Astrocyte (in vitro differentiated cells and primary cell): Measurements from ENCODE around the gene RAB36. TPM values are rescaled to one million over a fixed set of nuclear protein-coding genes. Genes with fewer than 3 reads are reported as not detected.

Experiments
- DNase-seq: peaks from one replicate; pipeline ENCODE4 v3.0.0-alpha.2; 2010; ENCODE audit warnings: low read depth
- FAIRE-seq: peaks from 2 replicates; lab custom pipeline; 2011; peaks lifted over from hg19 to GRCh38; lab: Jason Lieb, UNC
- H2AFZ ChIP-seq: 2 replicates; pipeline ENCODE4 v1.6.0; 2012; ENCODE audit warnings: low read depth, low read length, inconsistent platforms
- H3K27ac ChIP-seq: 2 replicates; pipeline ENCODE4 v1.5.1; 2011; ENCODE audit warnings: low read depth, low read length, inconsistent platforms
- H3K27me3 ChIP-seq: 2 replicates; pipeline ENCODE4 v1.6.0; 2011; ENCODE audit warnings: low read length, inconsistent platforms; ENCODE audit not compliant: insufficient read depth
- H3K36me3 ChIP-seq: 2 replicates; pipeline ENCODE4 v1.5.1; 2011; ENCODE audit warnings: low read length, inconsistent platforms; ENCODE audit not compliant: insufficient read depth
- H3K4me1 ChIP-seq: 2 replicates; pipeline ENCODE4 v1.5.1; 2011; ENCODE audit warnings: low read length, inconsistent platforms; ENCODE audit not compliant: insufficient read depth
- H3K4me2 ChIP-seq: 2 replicates; pipeline ENCODE4 v1.6.0; 2012; ENCODE audit warnings: low read length, inconsistent platforms
- H3K4me3 ChIP-seq: 2 replicates; pipeline ENCODE4 v1.5.1; 2011; ENCODE audit warnings: low read depth, mild to moderate bottlenecking, low read length, inconsistent platforms; ENCODE audit not compliant: insufficient read depth
- H3K79me2 ChIP-seq: 2 replicates; pipeline ENCODE4 v1.6.0; 2012; ENCODE audit warnings: mild to moderate bottlenecking, low read length, inconsistent platforms; ENCODE audit not compliant: insufficient read depth
- H3K9ac ChIP-seq: 2 replicates; pipeline ENCODE4 v1.6.0; 2012; ENCODE audit warnings: mild to moderate bottlenecking, low read length, inconsistent platforms
- H3K9me3 ChIP-seq: 2 replicates; pipeline ENCODE4 v1.5.1; 2012; ENCODE audit warnings: low read depth, mild to moderate bottlenecking, low read length, inconsistent platforms; ENCODE audit not compliant: insufficient read depth
- H4K20me1 ChIP-seq: 2 replicates; pipeline ENCODE4 v1.6.0; 2012; ENCODE audit warnings: low read length, inconsistent platforms; ENCODE audit not compliant: insufficient read depth
- H3K27ac Mint-ChIP-seq: one replicate; pipeline ENCODE4 v1.8.0; 2021; ENCODE audit warnings: mild to moderate bottlenecking, mixed read lengths; ENCODE audit not compliant: unreplicated experiment
- H3K27me3 Mint-ChIP-seq: one replicate; pipeline ENCODE4 v1.8.0; 2021; ENCODE audit warnings: low read depth, mixed read lengths; ENCODE audit not compliant: unreplicated experiment
- H3K36me3 Mint-ChIP-seq: one replicate; pipeline ENCODE4 v1.8.0; 2021; ENCODE audit warnings: low read depth, mixed read lengths; ENCODE audit not compliant: unreplicated experiment
- H3K4me1 Mint-ChIP-seq: one replicate; pipeline ENCODE4 v1.8.0; 2021; ENCODE audit warnings: low read depth, mixed read lengths; ENCODE audit not compliant: unreplicated experiment
- H3K4me3 Mint-ChIP-seq: one replicate; pipeline ENCODE4 v1.8.0; 2021; ENCODE audit warnings: mild to moderate bottlenecking, moderate library complexity, mixed read lengths; ENCODE audit not compliant: unreplicated experiment
- H3K9me3 Mint-ChIP-seq: one replicate; pipeline ENCODE4 v1.8.0; 2021; ENCODE audit warnings: mild to moderate bottlenecking, mixed read lengths; ENCODE audit not compliant: unreplicated experiment
- EZH2 ChIP-seq: IDR thresholded peaks from 2 replicates; pipeline ENCODE4 v1.6.1; 2012; ENCODE audit warnings: mild to moderate bottlenecking, low read length, inconsistent platforms; ENCODE audit not compliant: insufficient read depth
- total RNA-seq: library from RNA; stranded (reverse); gene quantifications from 2 replicates; pipeline ENCODE4 v1.2.1, GENCODE V29; 2021
- TF ChIP-seq, protein P1 (sequence below): IDR thresholded peaks from 2 replicates; pipeline ENCODE4 v1.5.1; 2011; ENCODE audit warnings: low read depth, mild to moderate bottlenecking, inconsistent platforms, low read length, moderate library complexity; ENCODE audit not compliant: insufficient read depth

RAB36 gene
- total RNA-seq, 1 donor from 2014 or later, result 5.2 TPM

DNA sequence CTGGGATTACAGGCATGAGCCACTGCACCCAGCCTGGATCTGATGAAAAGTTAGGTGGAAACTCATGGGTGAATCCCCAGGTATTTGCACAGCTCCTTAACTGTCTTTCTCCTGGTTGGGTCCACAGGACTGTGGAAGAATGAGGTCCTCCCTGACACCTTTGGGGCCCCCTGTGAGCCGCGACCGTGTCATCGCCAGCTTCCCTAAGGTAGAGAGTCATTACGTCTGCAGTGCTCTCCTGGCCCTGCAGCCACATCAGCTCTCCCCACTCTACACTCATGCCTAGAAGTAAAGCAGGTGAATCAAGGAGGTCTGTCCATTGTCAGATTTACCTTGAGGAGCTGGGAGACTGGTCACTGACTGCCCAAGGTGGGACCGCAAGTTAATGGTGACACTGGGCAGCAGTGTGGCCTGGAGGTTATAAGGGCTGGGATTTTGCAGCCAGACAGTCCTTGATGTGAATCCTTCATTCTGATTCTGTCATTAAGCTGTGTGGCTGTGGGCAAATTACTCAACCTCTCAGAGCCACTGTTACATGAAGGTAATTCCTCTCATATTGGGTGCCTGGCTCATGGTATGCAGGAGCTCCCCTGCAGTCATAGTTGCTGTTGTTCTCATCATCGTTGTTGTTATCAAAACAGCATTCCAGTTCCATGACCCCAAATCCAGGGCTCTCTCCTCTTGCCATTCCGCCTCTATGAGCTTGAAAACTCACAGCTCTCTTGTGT is 1.4 kb downstream of the RAB36 start:
- H3K4me2 ChIP-seq, result peak overlapping the region; percentile 94
- DNase-seq, result no peak

DNA sequence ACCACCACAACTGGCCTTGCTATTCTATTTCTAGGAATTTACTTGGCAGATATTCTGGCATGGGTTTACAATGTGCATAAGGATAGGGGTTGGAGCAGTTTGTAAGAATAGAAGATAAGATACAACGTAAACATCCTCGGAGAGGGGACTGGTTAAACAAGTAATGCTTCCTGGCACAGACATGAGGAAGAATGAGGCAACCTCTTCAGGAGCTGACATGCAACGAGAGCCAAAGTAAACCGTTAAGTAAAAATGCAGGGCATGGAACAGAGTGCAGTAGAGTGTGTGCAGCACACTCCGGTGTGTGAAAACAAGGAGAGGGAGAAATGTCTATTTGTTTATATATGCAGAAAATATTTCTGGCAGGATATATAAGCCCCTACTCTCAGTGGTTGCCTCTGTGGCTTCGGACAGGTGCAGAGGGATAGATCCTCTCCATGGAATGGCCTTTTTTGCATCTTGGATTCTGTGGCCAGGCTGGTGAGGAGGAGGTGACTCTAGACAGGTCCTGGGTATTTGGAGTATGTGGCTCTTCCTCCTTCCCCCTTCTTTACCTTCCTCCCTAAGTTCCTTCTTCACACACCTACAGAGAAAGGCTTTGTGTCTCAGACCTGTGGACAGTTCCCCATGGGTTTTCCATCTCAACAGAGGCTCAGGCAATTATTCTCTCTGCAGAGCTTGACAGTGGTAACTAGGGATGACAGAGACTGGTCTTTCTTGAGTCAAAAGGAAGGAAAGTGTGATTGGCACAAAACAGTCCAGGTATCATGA is 2.5 kb downstream of the RAB36 start:
- Histone ChIP-seq H2AFZ (no peak overlapping the region), H3K27ac (no peak overlapping the region), H4K20me1 (peaks cover 12% of the 10 kb centered on the region), H3K4me3 (no peak overlapping the region), H3K4me2 (no peak overlapping the region), H3K27me3 (no peaks in the 10 kb centered on the region), H3K79me2 (peaks cover 2% of the 10 kb centered on the region), H3K9ac (no peak overlapping the region), H3K36me3 (no peaks in the 10 kb centered on the region), H3K9me3 (no peaks in the 10 kb centered on the region), H3K4me1 (peaks cover 23% of the 10 kb centered on the region)
- FAIRE-seq, result no peak
- H3K4me1 Mint-ChIP-seq, result peaks cover 7% of the 10 kb centered on the region
- peak overlapping the region; percentile 78 for H3K27ac Mint-ChIP-seq
- peaks cover under 1% of the 10 kb centered on the region for H3K9me3 Mint-ChIP-seq
- DNase-seq, result peak; percentile 57
- no peak for TF ChIP-seq EZH2
- TF ChIP-seq, protein P1, sequence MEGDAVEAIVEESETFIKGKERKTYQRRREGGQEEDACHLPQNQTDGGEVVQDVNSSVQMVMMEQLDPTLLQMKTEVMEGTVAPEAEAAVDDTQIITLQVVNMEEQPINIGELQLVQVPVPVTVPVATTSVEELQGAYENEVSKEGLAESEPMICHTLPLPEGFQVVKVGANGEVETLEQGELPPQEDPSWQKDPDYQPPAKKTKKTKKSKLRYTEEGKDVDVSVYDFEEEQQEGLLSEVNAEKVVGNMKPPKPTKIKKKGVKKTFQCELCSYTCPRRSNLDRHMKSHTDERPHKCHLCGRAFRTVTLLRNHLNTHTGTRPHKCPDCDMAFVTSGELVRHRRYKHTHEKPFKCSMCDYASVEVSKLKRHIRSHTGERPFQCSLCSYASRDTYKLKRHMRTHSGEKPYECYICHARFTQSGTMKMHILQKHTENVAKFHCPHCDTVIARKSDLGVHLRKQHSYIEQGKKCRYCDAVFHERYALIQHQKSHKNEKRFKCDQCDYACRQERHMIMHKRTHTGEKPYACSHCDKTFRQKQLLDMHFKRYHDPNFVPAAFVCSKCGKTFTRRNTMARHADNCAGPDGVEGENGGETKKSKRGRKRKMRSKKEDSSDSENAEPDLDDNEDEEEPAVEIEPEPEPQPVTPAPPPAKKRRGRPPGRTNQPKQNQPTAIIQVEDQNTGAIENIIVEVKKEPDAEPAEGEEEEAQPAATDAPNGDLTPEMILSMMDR, result no peak
- peaks cover 4% of the 10 kb centered on the region for H3K27me3 Mint-ChIP-seq
- H3K36me3 Mint-ChIP-seq, result peaks cover 14% of the 10 kb centered on the region
- no peak overlapping the region for H3K4me3 Mint-ChIP-seq

More for the DNA sequence above, 1.4 kb downstream of the RAB36 start:
- Histone ChIP-seq H2AFZ (no peak overlapping the region), H3K27me3 (no peaks in the 10 kb centered on the region), H3K79me2 (peaks cover 2% of the 10 kb centered on the region), H3K9ac (no peak overlapping the region), H3K9me3 (no peaks in the 10 kb centered on the region), H3K27ac (no peak overlapping the region), H3K36me3 (no peaks in the 10 kb centered on the region), H3K4me1 (peaks cover 29% of the 10 kb centered on the region), H3K4me3 (no peak overlapping the region), H4K20me1 (peaks cover 12% of the 10 kb centered on the region)
- H3K9me3 Mint-ChIP-seq, result peaks cover 3% of the 10 kb centered on the region
- H3K36me3 Mint-ChIP-seq, result peaks cover 14% of the 10 kb centered on the region
- H3K4me3 Mint-ChIP-seq, result peak overlapping the region; percentile 85
- peaks cover 4% of the 10 kb centered on the region for H3K27me3 Mint-ChIP-seq
- FAIRE-seq, result no peak
- no peak for TF ChIP-seq EZH2
- TF ChIP-seq, protein P1, result no peak
- H3K4me1 Mint-ChIP-seq, result peaks cover 6% of the 10 kb centered on the region
- H3K27ac Mint-ChIP-seq, result no peak overlapping the region
